ENCODE data around the gene ADAM30. TPM values are rescaled to one million over a fixed set of nuclear protein-coding genes. Genes with fewer than 3 reads are reported as not detected.

The ADAM30 gene
- 0.16 TPM in 1 of 2 replicates, not detected in the other for total RNA-seq

DNA sequence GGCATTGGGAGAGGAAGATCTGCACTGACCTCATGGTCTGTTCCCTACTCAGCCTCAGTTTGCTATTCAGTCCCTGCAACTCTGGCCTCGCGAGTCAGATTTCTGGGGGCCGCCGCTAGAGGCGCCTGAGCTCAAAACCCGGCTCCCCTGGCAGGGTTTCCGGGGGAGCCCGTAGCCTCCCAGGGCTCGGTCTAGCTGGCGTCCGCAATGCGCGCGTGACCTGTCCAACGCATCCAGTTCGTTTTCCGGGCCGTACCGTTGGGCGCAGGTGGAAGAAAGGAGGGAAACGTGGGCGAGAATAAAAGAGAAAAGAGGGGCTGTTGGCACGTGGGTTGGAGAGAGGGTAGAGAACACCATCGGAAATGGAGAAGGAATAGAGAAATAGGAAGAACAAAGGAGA lies at the start of gene ADAM30:
TSS of gene ADAM30 (minus strand) at position 213 of the 400 bp plus-strand sequence. CDS start at position 34, 179 bp downstream.

Other genes with a start within 250 kb of the ADAM30 start
- gene ZNF697, start 248.2 kb downstream of the ADAM30 start, total RNA-seq: 13.4 and 14.3 TPM in 2 replicates
- 116 and 349 TPM in 2 replicates for gene PHGDH, start 184.6 kb downstream of the ADAM30 start, total RNA-seq
- gene HMGCS2, start 127.6 kb downstream of the ADAM30 start, total RNA-seq: not detected in 2 replicates
- gene REG4, start 85.1 kb downstream of the ADAM30 start, total RNA-seq: not detected in 2 replicates
- gene NOTCH2, start 173.1 kb upstream of the ADAM30 start, total RNA-seq: 76.5 and 89.6 TPM in 2 replicates

Data from epithelial cell of alveolus of lung (primary cell).